ENCODE data around the gene TMIGD2.

- TF ChIP-seq POLR2A (IDR thresholded peaks at IDR 0.05; ENCODE audit: low read length) (no peak), GATA1 (IDR thresholded peaks at IDR 0.05; ENCODE audit: low read depth, low read length) (no peak)
Observed at GRCh38 chr19:4295972-4296771, 6.0 kb downstream of the TMIGD2 start.

Measured in erythroblast (primary cell).